HEK293 (cell line): ENCODE results near the gene CNR1.
A peak's percentile ranks its signal among the peaks of the same experiment; 100 is the strongest.

Experiments
- AEBP2 ChIP-seq: fragments of 450-650 bp; formaldehyde crosslinking; IDR thresholded peaks from 2 replicates; pipeline ENCODE4 v1.5.1; 2016; ENCODE audit warnings: missing biosample characterization, missing genetic modification characterization, borderline replicate concordance
- BCL11A ChIP-seq: fragments of 450-650 bp; formaldehyde crosslinking; IDR thresholded peaks from 2 replicates; pipeline ENCODE4 v1.5.1; 2016; ENCODE audit warnings: low read depth, missing biosample characterization, missing genetic modification characterization
- HOXC10 ChIP-seq: sonication (generic); formaldehyde crosslinking; IDR thresholded peaks from 2 replicates; pipeline ENCODE4 v1.8.1; 2023; ENCODE audit warnings: mild to moderate bottlenecking, missing genetic modification reagents
- KLF1 ChIP-seq: fragments of 450-650 bp; formaldehyde crosslinking; IDR thresholded peaks from 2 replicates; pipeline ENCODE4 v1.5.1; 2016; ENCODE audit warnings: missing biosample characterization, missing genetic modification characterization
- KLF7 ChIP-seq: fragments of 450-650 bp; formaldehyde crosslinking; IDR thresholded peaks from 2 replicates; pipeline ENCODE4 v1.5.1; 2016; ENCODE audit warnings: missing biosample characterization, missing genetic modification characterization, borderline replicate concordance
- KLF8 ChIP-seq: fragments of 450-650 bp; formaldehyde crosslinking; IDR thresholded peaks from 2 replicates; pipeline ENCODE4 v1.5.1; 2016; ENCODE audit warnings: missing biosample characterization, missing genetic modification characterization
- KLF9 ChIP-seq: fragments of 450-650 bp; formaldehyde crosslinking; IDR thresholded peaks from 2 replicates; pipeline ENCODE4 v1.5.1; 2016; ENCODE audit warnings: missing biosample characterization, missing genetic modification characterization, low read depth
- PRDM4 ChIP-seq: fragments of 450-650 bp; formaldehyde crosslinking; IDR thresholded peaks from 2 replicates; pipeline ENCODE4 v1.5.1; 2017; ENCODE audit warnings: missing biosample characterization, missing genetic modification characterization
- SP7 ChIP-seq: fragments of 450-650 bp; formaldehyde crosslinking; IDR thresholded peaks from 2 replicates; pipeline ENCODE4 v1.5.1; 2016; ENCODE audit warnings: missing biosample characterization, missing genetic modification characterization
- ZBTB10 ChIP-seq: fragments of 450-650 bp; formaldehyde crosslinking; IDR thresholded peaks from 2 replicates; pipeline ENCODE4 v1.5.1; 2016; ENCODE audit warnings: missing biosample characterization, missing genetic modification characterization
- ZBTB21 ChIP-seq: fragments of 450-650 bp; formaldehyde crosslinking; IDR thresholded peaks from 2 replicates; pipeline ENCODE4 v1.5.1; 2017; ENCODE audit warnings: missing biosample characterization, missing genetic modification characterization
- ZBTB26 ChIP-seq: fragments of 450-650 bp; formaldehyde crosslinking; optimal IDR thresholded peaks from 2 replicates; pipeline ENCODE3; 2016; ENCODE audit warnings: missing biosample characterization, mild to moderate bottlenecking, missing genetic modification characterization
- ZBTB7A ChIP-seq: fragments of 450-650 bp; formaldehyde crosslinking; IDR thresholded peaks from 2 replicates; pipeline ENCODE4 v1.5.1; 2016; ENCODE audit warnings: low read depth, missing biosample characterization, missing genetic modification characterization
- ZBTB8A ChIP-seq: fragments of 450-650 bp; formaldehyde crosslinking; IDR thresholded peaks from 2 replicates; pipeline ENCODE4 v1.5.1; 2016; ENCODE audit warnings: missing biosample characterization, missing genetic modification characterization
- ZNF132 ChIP-seq: fragments of 450-650 bp; formaldehyde crosslinking; IDR thresholded peaks from 2 replicates; pipeline ENCODE4 v1.5.1; 2017; ENCODE audit warnings: missing biosample characterization, missing genetic modification characterization, borderline replicate concordance
- ZNF18 ChIP-seq: fragments of 450-650 bp; formaldehyde crosslinking; IDR thresholded peaks from 2 replicates; pipeline ENCODE4 v1.5.1; 2016; ENCODE audit warnings: missing biosample characterization, missing genetic modification characterization
- ZNF19 ChIP-seq: fragments of 450-650 bp; formaldehyde crosslinking; IDR thresholded peaks from 2 replicates; pipeline ENCODE4; 2016; ENCODE audit warnings: missing biosample characterization, missing genetic modification characterization, low read depth
- ZNF211 ChIP-seq: fragments of 450-650 bp; formaldehyde crosslinking; IDR thresholded peaks from 2 replicates; pipeline ENCODE4 v1.5.1; 2016; ENCODE audit warnings: low read depth, missing biosample characterization, missing genetic modification characterization
- ZNF223 ChIP-seq: fragments of 450-650 bp; formaldehyde crosslinking; IDR thresholded peaks from 2 replicates; pipeline ENCODE4 v1.5.1; 2016; ENCODE audit warnings: missing biosample characterization, missing genetic modification characterization
- ZNF24 ChIP-seq: fragments of 450-650 bp; formaldehyde crosslinking; IDR thresholded peaks from 2 replicates; pipeline ENCODE4 v1.5.1; 2016; ENCODE audit warnings: missing biosample characterization, missing genetic modification characterization
- ZNF266 ChIP-seq: fragments of 450-650 bp; formaldehyde crosslinking; IDR thresholded peaks from 2 replicates; pipeline ENCODE4 v1.5.1; 2016; ENCODE audit warnings: missing biosample characterization, missing genetic modification characterization, low read depth
- ZNF37A ChIP-seq: fragments of 450-650 bp; IDR thresholded peaks from 2 replicates; pipeline ENCODE4 v1.5.1; 2018; ENCODE audit warnings: missing biosample characterization, missing genetic modification characterization
- ZNF416 ChIP-seq: fragments of 450-650 bp; formaldehyde crosslinking; IDR thresholded peaks from 2 replicates; pipeline ENCODE4 v1.5.1; 2016; ENCODE audit warnings: missing biosample characterization, missing genetic modification characterization
- ZNF426 ChIP-seq: fragments of 450-650 bp; formaldehyde crosslinking; IDR thresholded peaks from 2 replicates; pipeline ENCODE4 v1.5.1; 2017; ENCODE audit warnings: missing biosample characterization, missing genetic modification characterization, mild to moderate bottlenecking, inconsistent platforms, moderate library complexity
- ZNF529 ChIP-seq: fragments of 450-650 bp; formaldehyde crosslinking; IDR thresholded peaks from 2 replicates; pipeline ENCODE4 v1.5.1; 2017; ENCODE audit warnings: missing genetic modification characterization, missing biosample characterization; ENCODE audit not compliant: insufficient replicate concordance
- ZNF549 ChIP-seq: fragments of 450-650 bp; IDR thresholded peaks from 2 replicates; pipeline ENCODE4 v1.5.1; 2018; ENCODE audit warnings: missing biosample characterization, missing genetic modification characterization, mild to moderate bottlenecking, inconsistent platforms, moderate library complexity
- ZNF585B ChIP-seq: fragments of 450-650 bp; formaldehyde crosslinking; IDR thresholded peaks from 2 replicates; pipeline ENCODE4 v1.5.1; 2016; ENCODE audit warnings: missing biosample characterization, missing genetic modification characterization
- ZNF704 ChIP-seq: fragments of 450-650 bp; formaldehyde crosslinking; IDR thresholded peaks from 2 replicates; pipeline ENCODE4 v1.5.1; 2016; ENCODE audit warnings: missing biosample characterization, missing genetic modification characterization
- ZNF76 ChIP-seq: fragments of 450-650 bp; formaldehyde crosslinking; IDR thresholded peaks from 2 replicates; pipeline ENCODE4; 2016; ENCODE audit warnings: low read depth, missing biosample characterization, missing genetic modification characterization, borderline replicate concordance
- ZNF785 ChIP-seq: fragments of 450-650 bp; formaldehyde crosslinking; IDR thresholded peaks from 2 replicates; pipeline ENCODE4 v1.5.1; 2016; ENCODE audit warnings: missing biosample characterization, missing genetic modification characterization
- ZNF792 ChIP-seq: fragments of 450-650 bp; formaldehyde crosslinking; IDR thresholded peaks from 2 replicates; pipeline ENCODE4 v1.5.1; 2016; ENCODE audit warnings: missing biosample characterization, missing genetic modification characterization

The CNR1 gene

GRCh38 chr6:88165844-88166492, at the start of gene CNR1 (continued):
- TF ChIP-seq ZBTB10 (no peak; the same call in 1 of the 2 replicates), ZNF223 (tag by site-specific recombination) (no peak), KLF7 (tag by site-specific recombination) (0 out of 2 replicates have a peak, but pooled peaks have one; percentile 5), ZNF266 (tag by site-specific recombination) (no peak), ZNF24 (tag by site-specific recombination) (no peak), ZBTB7A (no peak), ZBTB8A (tag by site-specific recombination) (peak; percentile 83), KLF8 (tag by site-specific recombination) (peak; percentile 53), ZNF529 (tag by site-specific recombination) (no peak), ZNF18 (tag by site-specific recombination) (no peak), KLF1 (tag by site-specific recombination) (peak; percentile 87), ZNF585B (no peak), ZNF704 (tag by site-specific recombination) (no peak), ZBTB26 (tag by site-specific recombination) (no peak), AEBP2 (tag by site-specific recombination) (no peak), KLF9 (tag by site-specific recombination) (peak; percentile 60), ZNF785 (tag by site-specific recombination) (no peak), HOXC10 (CRISPR knock-in tag) (0 out of 2 replicates have a peak, but pooled peaks have one; percentile 92), ZNF211 (no peak), BCL11A (tag by site-specific recombination) (no peak), ZNF792 (tag by site-specific recombination) (no peak), ZNF426 (tag by site-specific recombination) (no peak), PRDM4 (tag by site-specific recombination) (no peak), ZNF76 (no peak), ZNF416 (tag by site-specific recombination) (no peak), ZNF19 (no peak), ZNF132 (no peak), ZNF37A (tag by site-specific recombination) (no peak), SP7 (tag by site-specific recombination) (no peak), ZNF549 (tag by site-specific recombination) (no peak), ZBTB21 (tag by site-specific recombination) (no peak)
